UCSD-AML1 (cell line): ENCODE results near the gene DNHD1.
A peak's percentile ranks its signal among the peaks of the same experiment; 100 is the strongest.
"Not testable (repeated sequence)": the region's sequence is repeated elsewhere in the genome, so short reads cannot be mapped to it uniquely, and the experiment has no call there.

ENCODE experiments used
- DNase-seq: peaks from one replicate; lab custom pipeline; 2025; ENCODE audit not compliant: unreplicated experiment; lab: John Stamatoyannopoulos, UW

Gene DNHD1

DNA sequence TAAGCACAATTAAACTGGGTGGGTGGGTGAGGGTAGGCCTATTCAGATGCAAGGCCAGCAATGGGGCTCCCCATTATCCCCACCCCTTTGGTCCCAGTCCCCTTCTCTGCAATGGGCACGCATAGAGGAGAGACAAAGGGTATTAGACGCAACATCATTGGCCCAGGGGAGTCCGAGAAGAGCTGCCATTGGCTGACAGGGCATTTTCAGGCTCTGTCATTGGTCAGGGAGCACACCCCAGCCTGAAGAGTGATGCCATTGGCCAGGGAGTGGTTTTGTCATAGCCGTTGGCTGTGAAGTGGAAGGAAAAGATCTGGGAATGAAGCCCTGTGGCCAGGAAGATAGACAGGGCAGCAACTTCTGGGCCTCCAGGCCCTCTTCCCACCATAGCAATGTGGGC is 20.5 kb upstream of the DNHD1 start:
- DNase-seq, result no peak

DNA sequence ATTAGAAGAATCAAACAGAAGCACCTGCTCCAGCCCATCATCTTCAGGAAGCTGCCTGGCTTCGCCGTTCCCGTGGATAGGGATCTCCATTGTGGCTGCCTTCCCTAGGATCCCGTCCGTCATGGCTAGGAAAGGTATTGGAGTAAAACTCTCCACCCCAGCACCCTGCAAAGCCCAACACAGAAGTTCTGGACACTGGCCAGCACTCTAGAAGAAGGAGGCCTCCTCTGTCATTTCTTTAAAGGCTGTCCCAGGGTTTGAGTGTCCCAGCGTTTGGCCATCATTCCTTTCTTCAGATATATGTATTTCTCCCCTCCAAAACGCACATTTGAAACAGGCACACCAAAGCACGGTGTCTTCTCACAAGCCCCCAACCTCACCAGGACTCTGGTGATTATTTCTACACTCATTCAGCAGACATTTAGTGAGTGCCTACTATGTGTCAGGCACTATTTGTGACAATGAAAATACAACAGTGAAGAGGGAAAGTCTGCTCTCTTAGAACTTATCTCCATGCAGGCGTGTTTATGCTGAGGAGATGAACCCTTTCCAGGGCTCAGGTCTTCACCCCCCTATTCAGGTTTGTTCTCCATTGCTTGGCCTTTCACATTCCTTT is 16.7 kb upstream of the DNHD1 start:
- no peak for DNase-seq

DNA sequence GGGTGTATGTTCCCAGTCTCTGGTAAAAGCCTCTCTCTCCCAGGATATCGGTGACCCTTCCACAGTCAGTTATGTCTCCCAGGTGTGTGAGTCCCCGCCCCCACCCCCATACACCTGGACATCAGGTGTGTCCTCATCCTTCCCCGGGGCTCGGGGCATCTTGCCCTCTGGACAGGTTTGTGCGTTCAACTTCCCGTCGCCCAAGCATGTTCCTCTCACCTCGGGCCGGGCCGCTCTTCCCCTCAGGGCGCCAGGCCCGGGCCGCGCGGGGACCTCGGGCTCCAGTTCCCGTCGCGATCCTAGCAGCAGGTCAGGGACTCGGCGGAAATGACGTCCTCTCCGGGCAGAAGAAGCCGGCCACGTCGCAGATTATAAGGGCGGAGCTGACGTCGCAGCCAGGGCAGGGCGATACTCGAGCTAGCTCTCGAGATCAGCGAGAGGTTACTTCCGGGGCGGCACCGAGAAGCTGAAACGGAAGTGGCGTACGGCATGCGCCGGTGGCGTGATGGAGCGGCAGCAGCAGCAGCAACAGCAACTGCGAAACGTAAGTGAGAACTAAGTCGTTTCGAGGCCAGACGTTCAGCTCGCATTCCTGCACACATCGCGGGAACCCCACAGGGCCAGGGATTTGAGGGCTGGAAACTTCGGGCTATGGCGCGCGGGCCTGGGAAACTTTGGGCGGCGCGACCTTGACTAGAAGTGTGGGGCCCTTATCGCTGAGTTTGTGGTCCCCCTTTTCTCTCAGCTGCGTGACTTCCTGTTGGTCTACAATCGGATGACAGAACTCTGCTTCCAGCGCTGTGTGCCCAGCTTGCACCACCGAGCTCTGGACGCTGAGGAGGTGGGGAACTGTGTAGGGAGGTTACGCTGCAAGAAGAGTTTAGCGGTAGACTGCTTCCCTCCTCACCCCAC is 15.8 kb upstream of the DNHD1 start, which contains the start of the genes ARFIP2 and TIMM10B:
TSS of gene ARFIP2 (minus strand) at position 320 of the 912 bp plus-strand sequence. CDS start 910 bp downstream, outside the sequence.
TSS of gene TIMM10B (plus strand) at position 490 of the 912 bp plus-strand sequence. CDS start at position 506, 16 bp downstream.
- peak; percentile 96 for DNase-seq

DNA sequence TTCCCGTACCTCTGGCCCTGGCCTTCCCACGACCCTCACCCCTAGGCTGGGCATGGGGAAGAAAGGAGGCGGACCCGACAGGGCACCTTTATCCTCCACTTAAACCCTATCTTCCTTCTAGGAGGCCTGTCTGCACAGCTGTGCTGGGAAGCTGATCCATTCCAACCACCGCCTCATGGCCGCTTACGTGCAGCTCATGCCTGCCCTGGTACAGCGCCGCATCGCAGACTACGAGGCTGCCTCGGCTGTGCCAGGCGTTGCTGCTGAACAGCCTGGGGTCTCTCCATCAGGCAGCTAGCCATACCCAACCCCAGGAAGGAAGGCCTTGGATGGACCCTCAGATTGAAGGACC is 15.2 kb upstream of the DNHD1 start:
- no peak for DNase-seq

DNA sequence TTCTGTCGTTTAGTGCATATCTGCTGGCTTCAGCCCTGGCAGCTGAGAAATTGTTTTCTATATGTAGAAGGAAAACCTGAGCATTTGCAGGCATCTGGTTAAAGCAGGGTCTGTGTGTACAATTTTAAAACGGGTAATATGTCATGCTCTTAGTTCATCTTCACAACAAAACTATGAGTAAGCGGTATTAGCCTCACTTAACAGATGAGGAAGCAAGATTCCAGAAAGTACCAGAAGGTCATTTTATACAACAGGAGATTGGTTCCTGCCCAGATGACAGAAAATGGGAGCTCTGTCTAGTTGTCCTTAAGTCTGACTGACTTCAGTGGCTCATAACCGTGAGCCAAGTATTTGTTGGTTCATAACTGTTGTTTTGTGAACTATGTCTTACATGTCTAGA is 14.6 kb upstream of the DNHD1 start:
- no peak for DNase-seq

DNA sequence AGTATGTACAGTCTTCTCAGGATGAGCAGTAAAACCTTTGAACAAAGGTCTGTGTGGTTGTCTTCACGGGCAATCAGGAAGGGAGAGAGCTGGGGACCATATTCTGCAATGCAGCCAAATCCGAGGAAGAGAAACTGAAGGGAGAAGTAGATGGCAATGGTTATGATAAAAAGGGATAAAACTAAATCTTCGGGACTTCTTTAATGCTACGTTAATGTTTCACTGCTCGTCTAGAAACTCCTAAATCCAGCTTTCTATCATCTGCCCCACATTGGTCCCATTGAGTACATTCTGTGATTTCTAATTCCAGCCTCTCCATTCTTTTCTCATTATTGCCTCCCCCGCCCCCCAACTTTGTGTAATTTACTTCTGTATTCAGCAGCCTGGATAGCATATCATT is 14.1 kb upstream of the DNHD1 start:
- DNase-seq, result no peak

DNA sequence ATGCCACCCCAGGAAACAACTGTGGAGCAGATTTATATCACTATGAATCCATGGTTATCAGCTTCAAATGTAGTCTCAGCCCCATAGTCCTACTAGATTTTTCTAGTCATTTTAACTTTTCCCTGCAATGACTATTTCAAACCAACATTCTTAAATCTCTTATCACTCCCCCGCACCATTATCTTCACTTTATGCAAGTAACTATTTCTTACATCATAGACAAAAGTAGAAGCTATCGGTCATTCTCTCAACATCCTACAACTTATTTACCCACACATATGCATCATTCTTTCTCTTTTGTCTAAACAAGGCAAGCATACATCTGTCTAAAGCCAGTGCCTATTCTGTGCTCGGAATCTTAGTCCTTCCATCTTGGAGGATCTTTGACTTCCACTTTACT is 11.4 kb upstream of the DNHD1 start:
- DNase-seq, result no peak

DNA sequence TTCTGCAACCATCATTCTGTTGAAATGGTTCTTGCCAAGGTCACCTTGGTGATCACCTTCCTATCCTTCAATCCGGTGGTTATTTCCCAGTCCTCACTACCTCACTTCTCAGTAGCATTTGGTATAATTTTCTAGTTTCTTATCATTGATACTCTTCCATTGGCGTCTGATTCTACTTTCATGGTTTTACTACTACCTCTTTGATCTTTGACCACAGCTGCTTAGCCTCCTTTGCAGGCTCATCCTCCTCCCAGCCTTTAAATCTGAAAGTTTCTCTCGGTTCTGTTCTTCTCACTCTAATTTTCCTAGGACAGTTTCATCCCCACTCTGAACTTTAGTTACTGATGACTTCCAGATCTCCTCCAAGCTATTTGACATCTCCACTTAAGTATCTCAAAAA is 10.8 kb upstream of the DNHD1 start:
- no peak for DNase-seq

DNA sequence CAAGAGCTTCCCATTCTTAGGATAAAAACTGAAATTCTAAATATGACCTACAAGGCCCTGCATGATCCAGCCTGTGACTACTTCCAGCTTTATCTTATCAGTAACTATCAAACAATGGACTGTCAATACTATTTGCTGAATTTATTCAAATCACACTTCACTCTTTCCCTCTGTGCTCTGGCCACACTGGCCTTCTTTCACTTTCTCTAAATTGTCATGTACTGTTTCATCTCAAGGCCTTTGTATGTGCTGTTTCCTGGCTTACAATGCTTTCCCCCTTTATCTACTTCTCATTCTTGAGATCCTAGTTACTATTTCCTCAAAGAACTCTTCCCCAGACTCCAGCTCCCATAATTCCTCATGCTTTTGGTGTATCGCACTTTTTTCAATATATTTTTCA is 10.1 kb upstream of the DNHD1 start:
- DNase-seq, result no peak

DNA sequence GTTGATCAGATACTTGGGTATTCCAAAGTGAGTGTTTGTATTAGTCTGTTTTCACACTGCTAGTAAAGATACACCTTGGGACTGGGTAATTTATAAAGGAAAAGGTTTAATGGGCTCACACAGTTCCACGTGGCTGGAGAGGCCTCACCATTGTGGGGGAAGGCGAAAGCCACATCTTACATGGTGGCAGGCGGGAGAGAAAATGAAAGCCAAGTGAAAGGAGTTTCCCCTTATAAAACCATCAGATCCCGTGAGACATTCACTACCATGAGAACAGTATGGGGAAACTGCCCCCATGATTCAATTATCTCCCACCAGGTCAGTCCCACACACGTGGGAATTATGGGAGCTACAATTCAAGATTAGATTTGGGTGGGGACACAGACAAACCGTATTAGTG is 8.7 kb upstream of the DNHD1 start:
- DNase-seq, result no peak

DNA sequence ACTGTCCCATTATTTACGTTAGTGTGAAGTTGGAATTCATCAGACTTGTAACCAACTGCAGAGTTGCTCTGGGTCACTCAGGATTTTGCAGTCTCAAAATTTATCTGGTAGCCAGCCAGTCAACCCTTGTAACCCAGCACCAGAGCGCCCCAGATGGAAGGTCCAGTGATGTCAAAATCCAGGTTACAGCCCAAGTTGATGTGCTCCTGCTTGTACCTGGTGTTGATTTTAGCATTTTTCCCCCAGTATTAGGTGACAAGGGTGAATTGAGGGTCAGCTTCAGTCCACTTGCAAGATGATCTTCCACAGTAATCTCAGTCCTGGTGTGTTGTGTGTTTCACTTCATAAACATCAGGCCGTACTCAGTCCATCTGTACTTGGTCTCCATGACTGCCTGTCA is 8.3 kb upstream of the DNHD1 start:
- no peak for DNase-seq

DNA sequence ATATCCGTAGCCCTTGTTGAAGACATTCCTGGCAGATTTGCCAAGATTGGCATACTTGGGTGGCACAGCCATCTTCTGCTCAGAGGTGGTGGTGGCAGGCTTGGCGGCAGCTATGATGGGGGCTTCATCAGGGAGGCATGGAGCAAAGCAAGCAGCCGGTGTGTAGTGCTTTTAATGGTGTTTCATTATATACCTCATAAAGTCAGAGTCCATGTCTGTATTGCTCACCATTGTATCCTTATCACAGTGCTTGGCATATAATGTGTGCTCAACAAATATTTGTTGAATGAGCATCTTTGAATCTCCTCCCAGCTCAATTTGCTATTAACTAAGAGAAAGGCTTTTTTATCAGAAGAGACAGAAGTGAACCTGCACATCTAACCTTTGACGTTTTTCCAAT is 7.8 kb upstream of the DNHD1 start:
- DNase-seq, result no peak

DNA sequence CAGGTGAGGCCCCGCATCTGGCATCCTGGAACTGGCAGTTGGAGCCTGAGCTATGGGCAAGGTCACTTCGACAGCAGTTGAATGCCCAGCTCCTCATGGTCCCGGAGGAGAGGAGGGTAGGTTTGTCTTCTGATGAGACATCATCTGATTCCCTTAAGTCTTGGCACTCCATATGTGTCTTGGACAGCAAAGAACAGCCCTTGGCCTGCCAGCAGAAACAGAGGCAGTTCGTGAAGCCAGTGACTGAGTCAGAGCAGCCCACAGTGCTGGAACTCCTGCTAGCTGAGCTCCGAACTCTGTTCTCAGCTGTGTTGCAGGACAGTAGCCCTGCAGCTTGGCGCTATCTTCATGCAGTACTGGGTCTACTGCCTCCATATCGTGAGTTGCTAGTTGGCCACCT is 1.0 kb downstream of the DNHD1 start:
- no peak for DNase-seq

DNA sequence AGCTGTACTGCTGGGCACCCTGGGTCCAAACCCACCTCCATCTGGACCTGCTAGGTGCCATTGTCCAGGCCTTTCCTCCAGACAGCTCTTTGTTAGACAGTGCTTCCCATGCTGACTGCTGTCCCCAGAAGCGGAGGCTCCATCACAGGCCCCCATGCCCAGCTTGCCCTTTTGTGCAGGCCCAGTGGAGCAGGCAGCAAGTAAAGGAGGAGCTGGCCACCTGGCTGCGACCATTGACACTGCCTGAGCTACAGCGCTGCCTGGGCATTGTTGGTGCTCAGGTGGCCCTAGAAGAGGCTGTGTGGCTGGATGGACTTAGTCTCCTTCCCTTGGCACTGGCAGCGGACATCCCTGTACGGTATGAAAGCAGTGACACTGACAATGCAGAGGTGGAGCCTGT is 1.5 kb downstream of the DNHD1 start:
- DNase-seq, result no peak

DNA sequence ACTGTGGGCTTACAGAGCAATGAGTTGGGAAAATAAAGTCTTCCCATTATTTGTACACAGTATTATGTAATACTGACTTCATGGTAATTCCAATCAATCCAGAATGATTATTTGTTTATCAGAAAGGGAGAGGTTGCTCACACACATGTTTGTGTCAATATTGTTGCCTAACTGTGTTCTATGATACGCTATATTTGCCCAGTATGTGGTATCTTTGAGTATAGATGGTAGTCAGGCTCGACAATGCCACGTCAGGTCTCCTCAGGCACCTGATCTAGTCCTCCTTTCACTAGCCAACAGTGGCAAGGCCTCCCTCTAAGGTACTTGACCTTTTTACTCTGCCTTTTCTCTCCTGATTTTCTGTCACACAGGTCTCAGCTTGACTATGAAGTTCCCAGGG is 5.3 kb downstream of the DNHD1 start:
- no peak for DNase-seq

DNA sequence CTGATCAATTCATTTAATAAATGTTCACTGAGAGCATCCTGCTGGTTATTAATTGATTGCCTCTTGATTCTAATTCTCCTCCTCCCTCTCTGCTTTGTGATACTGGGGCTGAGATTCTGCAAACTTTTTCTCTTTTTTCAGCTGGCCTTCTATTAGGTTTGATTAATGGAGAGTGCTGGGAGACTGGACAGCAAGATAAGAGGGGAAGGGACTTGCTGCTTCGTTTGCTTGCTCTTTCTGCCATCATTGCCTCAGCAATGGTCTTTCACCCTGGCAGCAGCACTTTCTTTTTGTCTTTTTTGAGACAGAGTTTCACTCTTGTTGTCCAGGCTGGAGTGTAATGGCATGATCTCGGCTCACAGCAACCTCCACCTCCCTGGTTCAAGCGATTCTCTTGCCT is 7.1 kb downstream of the DNHD1 start:
- no peak for DNase-seq

DNA sequence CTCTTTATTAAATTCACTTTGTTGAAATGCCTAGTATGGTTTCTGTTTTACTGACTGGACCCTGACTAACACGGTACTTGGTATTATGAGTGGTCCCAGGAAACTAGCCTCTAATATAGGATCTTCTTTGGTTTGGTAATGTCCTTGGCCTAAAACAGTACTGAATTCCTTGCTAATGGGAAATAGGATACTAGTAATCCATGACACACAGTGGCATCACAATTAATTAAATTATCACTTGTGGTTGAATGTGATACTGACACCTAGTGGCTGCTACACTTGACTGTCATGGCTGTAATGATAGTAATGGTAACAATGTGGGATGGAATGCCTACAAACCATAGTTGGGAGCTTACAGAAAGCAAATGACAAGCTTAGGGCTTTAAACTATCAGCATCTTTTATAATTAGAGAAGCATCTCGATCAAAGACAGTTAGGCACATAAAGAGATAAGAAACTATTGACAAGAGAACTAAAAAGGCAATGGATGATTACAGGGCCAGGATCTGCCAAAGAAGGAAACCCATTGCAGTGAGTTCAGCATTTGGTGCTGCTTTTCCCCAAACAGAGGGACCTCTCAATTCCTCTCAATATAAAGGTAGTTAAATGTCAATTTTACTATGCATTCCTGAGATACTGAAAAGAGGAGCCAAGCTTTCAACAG is 8.6 kb downstream of the DNHD1 start:
- DNase-seq, result no peak

DNA sequence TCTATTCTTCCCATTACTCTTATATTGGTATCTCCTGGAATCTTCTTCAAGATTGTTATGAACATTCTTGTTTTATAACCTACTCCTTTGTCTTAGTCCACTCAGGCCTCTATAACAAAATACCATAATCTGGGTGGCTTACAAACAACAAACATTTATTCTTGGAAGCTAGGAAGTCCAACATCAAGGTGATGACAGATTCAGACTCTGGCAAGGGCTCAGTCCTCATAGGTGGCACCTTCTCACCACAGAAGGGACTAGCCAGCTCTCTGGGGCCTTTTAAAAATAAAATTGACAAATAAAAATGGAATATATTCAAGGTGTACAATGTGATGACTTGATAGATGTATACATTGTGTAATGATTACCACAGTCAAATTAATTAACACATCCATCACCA is 19.8 kb downstream of the DNHD1 start:
- no peak for DNase-seq

DNA sequence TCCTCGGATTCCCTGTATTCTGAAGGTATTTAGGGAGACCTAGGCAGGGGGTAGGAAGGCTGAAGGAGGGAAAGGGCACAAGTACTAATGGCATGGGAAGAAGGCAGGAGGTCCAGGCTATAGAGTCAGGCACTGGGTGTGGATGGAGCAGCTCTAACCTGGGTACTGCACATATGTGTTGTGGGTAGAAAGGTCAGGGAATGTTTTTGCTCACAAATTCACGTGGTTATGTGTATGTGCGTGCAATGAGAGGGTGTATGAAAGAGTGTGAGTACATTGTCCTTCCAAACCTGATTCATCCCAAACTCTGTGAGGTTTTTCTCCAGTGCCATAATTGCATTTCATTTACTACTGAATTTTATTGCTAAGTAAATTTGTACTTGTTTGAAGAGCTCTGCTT is 23.2 kb downstream of the DNHD1 start:
- DNase-seq, result no peak

DNA sequence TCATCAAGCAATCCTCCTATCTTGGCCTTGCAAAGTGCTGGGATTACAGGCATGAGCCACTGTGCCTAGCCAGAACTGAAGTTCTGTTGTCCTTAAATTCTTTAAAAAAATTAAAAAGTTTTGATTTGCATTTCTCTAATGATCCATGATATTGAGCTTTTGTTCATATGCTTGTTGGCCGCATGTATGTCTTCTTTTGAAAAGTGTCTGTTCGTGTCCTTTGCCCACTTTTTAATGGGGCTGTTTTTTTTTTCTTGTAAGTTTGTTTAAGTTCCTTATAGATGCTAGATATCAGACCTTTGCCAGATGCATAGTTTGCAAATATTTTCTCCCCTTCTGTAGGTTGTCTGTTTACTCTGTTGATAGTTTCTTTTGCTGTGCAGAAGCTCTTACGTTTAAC is 24.9 kb downstream of the DNHD1 start:
- not testable (repeated sequence) for DNase-seq

DNA sequence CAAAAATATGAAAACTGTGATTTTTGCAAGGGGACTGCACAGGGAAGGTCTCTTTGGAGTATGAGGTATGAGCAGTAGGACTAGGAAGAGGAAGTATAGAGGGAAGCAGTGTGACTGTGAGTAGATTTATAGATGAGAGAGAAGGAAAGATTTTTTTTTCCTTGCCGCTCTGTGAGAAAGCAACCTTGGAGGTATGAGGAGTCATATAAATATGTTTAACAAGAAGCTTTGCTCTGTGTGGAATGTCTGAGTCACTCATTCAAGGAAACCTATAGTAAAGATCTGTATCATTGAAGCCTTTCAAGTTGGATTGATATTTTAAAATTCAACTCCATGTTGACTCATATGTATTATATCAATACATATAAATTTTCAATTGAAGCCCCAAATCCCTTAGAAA is 26.2 kb downstream of the DNHD1 start:
- DNase-seq, result no peak
